K562 (cell line): ENCODE results near the gene TMEM41B. TPM values are rescaled to one million over a fixed set of nuclear protein-coding genes. Genes with fewer than 3 reads are reported as not detected.

Experiments used
- ATF1 ChIP-seq, 2 experiments: fragments of 450-650 bp in 1 of 2; IDR thresholded peaks; 2 replicates each; pipeline ENCODE4 v1.6.1; 2016; ENCODE audit warnings: missing compliant biosample characterization in 1 of 2, missing genetic modification characterization in 1 of 2
- ERF ChIP-seq: fragments of 450-650 bp; formaldehyde crosslinking; IDR thresholded peaks from 2 replicates; pipeline ENCODE4 v1.4.0; 2020; ENCODE audit warnings: mild to moderate bottlenecking, mixed read lengths
- RB1 ChIP-seq: fragments of 450-650 bp; IDR thresholded peaks from 2 replicates; pipeline ENCODE4 v1.6.1; 2017; ENCODE audit warnings: low read depth, mild to moderate bottlenecking
- SIN3A ChIP-seq, 2 experiments: fragments of 150-350 bp in 1 of 2; IDR thresholded peaks; 2 replicates each; pipeline ENCODE4 v1.6.1; 2011 to 2016; ENCODE audit warnings: borderline replicate concordance in 2 of 2, low read depth in 2 of 2, low read length in 2 of 2, mild to moderate bottlenecking in 2 of 2, moderate library complexity in 2 of 2; ENCODE audit not compliant: control insufficient read depth in 1 of 2
- SMARCA4 ChIP-seq: fragments of 450-650 bp; IDR thresholded peaks from 2 replicates; pipeline ENCODE4 v1.6.1; 2016
- ZNF3 ChIP-seq: fragments of 250-450 bp; sonication (Bioruptor Pico); IDR thresholded peaks from 2 replicates; pipeline ENCODE4 v1.5.0; 2021; ENCODE audit warnings: mild to moderate bottlenecking, moderate library complexity
- ZNF311 ChIP-seq: fragments of 250-450 bp; sonication (Bioruptor Pico); IDR thresholded peaks from 2 replicates; pipeline ENCODE4 v1.4.0; 2020; ENCODE audit warnings: mild to moderate bottlenecking, moderate library complexity
- ZNF707 ChIP-seq: fragments of 250-450 bp; sonication (Bioruptor Pico); conservative IDR thresholded peaks from 2 replicates; pipeline ENCODE4 v1.8.0; 2022; ENCODE audit warnings: inconsistent platforms, mild to moderate bottlenecking, moderate library complexity
- ZNF780A ChIP-seq: fragments of 250-450 bp; sonication (Bioruptor Pico); IDR thresholded peaks from 2 replicates; pipeline ENCODE4 v1.5.0; 2021; ENCODE audit warnings: mild to moderate bottlenecking
- polyA plus RNA-seq, 8 experiments: library from polyadenylated mRNA; depleted of rRNA in 4 of 8; stranded (reverse) in 5 of 8; unstranded in 3 of 8; fragments of >200 nt; fragmentation: Nextera tagmentation in 2 of 8; fragmentation: Illumina TruSeq in 1 of 8; extraction: Ambion mirVana in 2 of 8; extraction: Trizol in 1 of 8; gene quantifications; 2 replicates each; pipeline versions ENCODE4 v1.2.1 to v1.2.3, GENCODE V29; 2011 to 2014; ENCODE audit warnings: inconsistent platforms in 1 of 8, missing spikeins in 1 of 8
- total RNA-seq, 7 experiments: library from RNA; depleted of rRNA in 6 of 7; stranded (reverse); fragments of >200 nt in 6 of 7; fragmentation: Illumina TruSeq in 2 of 7; extraction: Trizol in 2 of 7; gene quantifications; 2 replicates each; pipeline versions ENCODE4 v1.2.1 to v1.2.3, GENCODE V29; 2011 to 2021; ENCODE audit warnings: low replicate concordance in 1 of 7
- TF ChIP-seq, protein P1 (sequence below): fragments of 200-600 bp; sonication (generic); IDR thresholded peaks from one replicate; pipeline ENCODE4 v1.6.1; 2012; ENCODE audit warnings: mild to moderate bottlenecking, low read depth, low read length, inconsistent platforms

TMEM41B gene
- total and polyA plus RNA-seq, 9 of the 15 experiments (the other 6 are each of a cell fraction or from before 2014, with no cell fraction given) = 17.1 to 89.6 (median 48.7) TPM

- TF ChIP-seq, protein P1, sequence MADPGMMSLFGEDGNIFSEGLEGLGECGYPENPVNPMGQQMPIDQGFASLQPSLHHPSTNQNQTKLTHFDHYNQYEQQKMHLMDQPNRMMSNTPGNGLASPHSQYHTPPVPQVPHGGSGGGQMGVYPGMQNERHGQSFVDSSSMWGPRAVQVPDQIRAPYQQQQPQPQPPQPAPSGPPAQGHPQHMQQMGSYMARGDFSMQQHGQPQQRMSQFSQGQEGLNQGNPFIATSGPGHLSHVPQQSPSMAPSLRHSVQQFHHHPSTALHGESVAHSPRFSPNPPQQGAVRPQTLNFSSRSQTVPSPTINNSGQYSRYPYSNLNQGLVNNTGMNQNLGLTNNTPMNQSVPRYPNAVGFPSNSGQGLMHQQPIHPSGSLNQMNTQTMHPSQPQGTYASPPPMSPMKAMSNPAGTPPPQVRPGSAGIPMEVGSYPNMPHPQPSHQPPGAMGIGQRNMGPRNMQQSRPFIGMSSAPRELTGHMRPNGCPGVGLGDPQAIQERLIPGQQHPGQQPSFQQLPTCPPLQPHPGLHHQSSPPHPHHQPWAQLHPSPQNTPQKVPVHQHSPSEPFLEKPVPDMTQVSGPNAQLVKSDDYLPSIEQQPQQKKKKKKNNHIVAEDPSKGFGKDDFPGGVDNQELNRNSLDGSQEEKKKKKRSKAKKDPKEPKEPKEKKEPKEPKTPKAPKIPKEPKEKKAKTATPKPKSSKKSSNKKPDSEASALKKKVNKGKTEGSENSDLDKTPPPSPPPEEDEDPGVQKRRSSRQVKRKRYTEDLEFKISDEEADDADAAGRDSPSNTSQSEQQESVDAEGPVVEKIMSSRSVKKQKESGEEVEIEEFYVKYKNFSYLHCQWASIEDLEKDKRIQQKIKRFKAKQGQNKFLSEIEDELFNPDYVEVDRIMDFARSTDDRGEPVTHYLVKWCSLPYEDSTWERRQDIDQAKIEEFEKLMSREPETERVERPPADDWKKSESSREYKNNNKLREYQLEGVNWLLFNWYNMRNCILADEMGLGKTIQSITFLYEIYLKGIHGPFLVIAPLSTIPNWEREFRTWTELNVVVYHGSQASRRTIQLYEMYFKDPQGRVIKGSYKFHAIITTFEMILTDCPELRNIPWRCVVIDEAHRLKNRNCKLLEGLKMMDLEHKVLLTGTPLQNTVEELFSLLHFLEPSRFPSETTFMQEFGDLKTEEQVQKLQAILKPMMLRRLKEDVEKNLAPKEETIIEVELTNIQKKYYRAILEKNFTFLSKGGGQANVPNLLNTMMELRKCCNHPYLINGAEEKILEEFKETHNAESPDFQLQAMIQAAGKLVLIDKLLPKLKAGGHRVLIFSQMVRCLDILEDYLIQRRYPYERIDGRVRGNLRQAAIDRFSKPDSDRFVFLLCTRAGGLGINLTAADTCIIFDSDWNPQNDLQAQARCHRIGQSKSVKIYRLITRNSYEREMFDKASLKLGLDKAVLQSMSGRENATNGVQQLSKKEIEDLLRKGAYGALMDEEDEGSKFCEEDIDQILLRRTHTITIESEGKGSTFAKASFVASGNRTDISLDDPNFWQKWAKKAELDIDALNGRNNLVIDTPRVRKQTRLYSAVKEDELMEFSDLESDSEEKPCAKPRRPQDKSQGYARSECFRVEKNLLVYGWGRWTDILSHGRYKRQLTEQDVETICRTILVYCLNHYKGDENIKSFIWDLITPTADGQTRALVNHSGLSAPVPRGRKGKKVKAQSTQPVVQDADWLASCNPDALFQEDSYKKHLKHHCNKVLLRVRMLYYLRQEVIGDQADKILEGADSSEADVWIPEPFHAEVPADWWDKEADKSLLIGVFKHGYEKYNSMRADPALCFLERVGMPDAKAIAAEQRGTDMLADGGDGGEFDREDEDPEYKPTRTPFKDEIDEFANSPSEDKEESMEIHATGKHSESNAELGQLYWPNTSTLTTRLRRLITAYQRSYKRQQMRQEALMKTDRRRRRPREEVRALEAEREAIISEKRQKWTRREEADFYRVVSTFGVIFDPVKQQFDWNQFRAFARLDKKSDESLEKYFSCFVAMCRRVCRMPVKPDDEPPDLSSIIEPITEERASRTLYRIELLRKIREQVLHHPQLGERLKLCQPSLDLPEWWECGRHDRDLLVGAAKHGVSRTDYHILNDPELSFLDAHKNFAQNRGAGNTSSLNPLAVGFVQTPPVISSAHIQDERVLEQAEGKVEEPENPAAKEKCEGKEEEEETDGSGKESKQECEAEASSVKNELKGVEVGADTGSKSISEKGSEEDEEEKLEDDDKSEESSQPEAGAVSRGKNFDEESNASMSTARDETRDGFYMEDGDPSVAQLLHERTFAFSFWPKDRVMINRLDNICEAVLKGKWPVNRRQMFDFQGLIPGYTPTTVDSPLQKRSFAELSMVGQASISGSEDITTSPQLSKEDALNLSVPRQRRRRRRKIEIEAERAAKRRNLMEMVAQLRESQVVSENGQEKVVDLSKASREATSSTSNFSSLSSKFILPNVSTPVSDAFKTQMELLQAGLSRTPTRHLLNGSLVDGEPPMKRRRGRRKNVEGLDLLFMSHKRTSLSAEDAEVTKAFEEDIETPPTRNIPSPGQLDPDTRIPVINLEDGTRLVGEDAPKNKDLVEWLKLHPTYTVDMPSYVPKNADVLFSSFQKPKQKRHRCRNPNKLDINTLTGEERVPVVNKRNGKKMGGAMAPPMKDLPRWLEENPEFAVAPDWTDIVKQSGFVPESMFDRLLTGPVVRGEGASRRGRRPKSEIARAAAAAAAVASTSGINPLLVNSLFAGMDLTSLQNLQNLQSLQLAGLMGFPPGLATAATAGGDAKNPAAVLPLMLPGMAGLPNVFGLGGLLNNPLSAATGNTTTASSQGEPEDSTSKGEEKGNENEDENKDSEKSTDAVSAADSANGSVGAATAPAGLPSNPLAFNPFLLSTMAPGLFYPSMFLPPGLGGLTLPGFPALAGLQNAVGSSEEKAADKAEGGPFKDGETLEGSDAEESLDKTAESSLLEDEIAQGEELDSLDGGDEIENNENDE = no peak
- no peak for TF ChIP-seq RB1
- TF ChIP-seq SIN3A (IDR thresholded peaks at IDR 0.05; ENCODE audit: borderline replicate concordance in 2 of 2, control insufficient read depth in 1 of 2, low read depth in 2 of 2, low read length in 2 of 2) = no peak
- TF ChIP-seq ATF1 (CRISPR knock-in tag; IDR thresholded peaks at IDR 0.05) = no peak
- TF ChIP-seq ATF1 (tag; IDR thresholded peaks at IDR 0.05) = no peak
- no peak for TF ChIP-seq ZNF707
- TF ChIP-seq ZNF3 (CRISPR knock-in tag) = no peak
- no peak for TF ChIP-seq ZNF311 (CRISPR knock-in tag)
- no peak for TF ChIP-seq ZNF780A (CRISPR knock-in tag)
- 0 out of 2 replicates have a peak, but pooled peaks have one; percentile 67 for TF ChIP-seq SMARCA4
- TF ChIP-seq ERF (CRISPR knock-in tag) = no peak
These were observed 790 bp upstream of the TMEM41B start (continued) for GRCh38 chr11:9315078-9315688.
